ENCODE results near the gene PCDHGB1.

DNA sequence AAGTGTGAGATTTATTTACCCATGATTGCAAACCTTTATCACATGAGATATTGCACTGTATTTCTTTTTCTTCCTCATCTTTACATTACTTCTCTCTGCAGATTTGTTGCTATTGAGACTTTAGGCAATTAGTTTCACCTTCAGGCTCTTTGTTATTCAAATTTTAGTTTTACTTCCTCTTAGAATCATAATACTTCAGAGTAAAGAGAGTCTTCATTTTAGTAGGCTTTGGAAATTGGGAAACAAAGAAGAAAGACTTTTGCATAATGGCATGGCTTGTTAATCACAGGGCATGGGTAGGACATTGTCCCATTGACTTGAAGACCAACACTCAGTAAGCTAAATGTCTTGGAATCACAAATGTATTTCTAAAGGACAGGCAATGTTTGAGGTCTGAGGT, 12.8 kb downstream of the PCDHGB1 start:
- TF ChIP-seq, protein P1, sequence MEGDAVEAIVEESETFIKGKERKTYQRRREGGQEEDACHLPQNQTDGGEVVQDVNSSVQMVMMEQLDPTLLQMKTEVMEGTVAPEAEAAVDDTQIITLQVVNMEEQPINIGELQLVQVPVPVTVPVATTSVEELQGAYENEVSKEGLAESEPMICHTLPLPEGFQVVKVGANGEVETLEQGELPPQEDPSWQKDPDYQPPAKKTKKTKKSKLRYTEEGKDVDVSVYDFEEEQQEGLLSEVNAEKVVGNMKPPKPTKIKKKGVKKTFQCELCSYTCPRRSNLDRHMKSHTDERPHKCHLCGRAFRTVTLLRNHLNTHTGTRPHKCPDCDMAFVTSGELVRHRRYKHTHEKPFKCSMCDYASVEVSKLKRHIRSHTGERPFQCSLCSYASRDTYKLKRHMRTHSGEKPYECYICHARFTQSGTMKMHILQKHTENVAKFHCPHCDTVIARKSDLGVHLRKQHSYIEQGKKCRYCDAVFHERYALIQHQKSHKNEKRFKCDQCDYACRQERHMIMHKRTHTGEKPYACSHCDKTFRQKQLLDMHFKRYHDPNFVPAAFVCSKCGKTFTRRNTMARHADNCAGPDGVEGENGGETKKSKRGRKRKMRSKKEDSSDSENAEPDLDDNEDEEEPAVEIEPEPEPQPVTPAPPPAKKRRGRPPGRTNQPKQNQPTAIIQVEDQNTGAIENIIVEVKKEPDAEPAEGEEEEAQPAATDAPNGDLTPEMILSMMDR (IDR thresholded peaks at IDR 0.05): no peak
- TF ChIP-seq, protein P2, sequence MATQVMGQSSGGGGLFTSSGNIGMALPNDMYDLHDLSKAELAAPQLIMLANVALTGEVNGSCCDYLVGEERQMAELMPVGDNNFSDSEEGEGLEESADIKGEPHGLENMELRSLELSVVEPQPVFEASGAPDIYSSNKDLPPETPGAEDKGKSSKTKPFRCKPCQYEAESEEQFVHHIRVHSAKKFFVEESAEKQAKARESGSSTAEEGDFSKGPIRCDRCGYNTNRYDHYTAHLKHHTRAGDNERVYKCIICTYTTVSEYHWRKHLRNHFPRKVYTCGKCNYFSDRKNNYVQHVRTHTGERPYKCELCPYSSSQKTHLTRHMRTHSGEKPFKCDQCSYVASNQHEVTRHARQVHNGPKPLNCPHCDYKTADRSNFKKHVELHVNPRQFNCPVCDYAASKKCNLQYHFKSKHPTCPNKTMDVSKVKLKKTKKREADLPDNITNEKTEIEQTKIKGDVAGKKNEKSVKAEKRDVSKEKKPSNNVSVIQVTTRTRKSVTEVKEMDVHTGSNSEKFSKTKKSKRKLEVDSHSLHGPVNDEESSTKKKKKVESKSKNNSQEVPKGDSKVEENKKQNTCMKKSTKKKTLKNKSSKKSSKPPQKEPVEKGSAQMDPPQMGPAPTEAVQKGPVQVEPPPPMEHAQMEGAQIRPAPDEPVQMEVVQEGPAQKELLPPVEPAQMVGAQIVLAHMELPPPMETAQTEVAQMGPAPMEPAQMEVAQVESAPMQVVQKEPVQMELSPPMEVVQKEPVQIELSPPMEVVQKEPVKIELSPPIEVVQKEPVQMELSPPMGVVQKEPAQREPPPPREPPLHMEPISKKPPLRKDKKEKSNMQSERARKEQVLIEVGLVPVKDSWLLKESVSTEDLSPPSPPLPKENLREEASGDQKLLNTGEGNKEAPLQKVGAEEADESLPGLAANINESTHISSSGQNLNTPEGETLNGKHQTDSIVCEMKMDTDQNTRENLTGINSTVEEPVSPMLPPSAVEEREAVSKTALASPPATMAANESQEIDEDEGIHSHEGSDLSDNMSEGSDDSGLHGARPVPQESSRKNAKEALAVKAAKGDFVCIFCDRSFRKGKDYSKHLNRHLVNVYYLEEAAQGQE (IDR thresholded peaks at IDR 0.05; ENCODE audit: insufficient read depth in 1 of 2, low read depth in 2 of 2, low read length in 1 of 2): no peak
- TF ChIP-seq TCF7L2 (IDR thresholded peaks at IDR 0.05; ENCODE audit: low read depth, low read length): no peak
- no peak for TF ChIP-seq SIN3A (IDR thresholded peaks at IDR 0.05; ENCODE audit: borderline replicate concordance, insufficient read depth, low read depth, low read length)
- no peak for TF ChIP-seq POLR2AphosphoS5 (IDR thresholded peaks at IDR 0.05; ENCODE audit: low read depth, low read length)
